ENCODE data around the gene GHDC. TPM values are rescaled to one million over a fixed set of nuclear protein-coding genes. Genes with fewer than 3 reads are reported as not detected.
"Not testable (repeated sequence)": the region's sequence is repeated elsewhere in the genome, so short reads cannot be mapped to it uniquely, and the experiment has no call there.

GHDC gene
- total RNA-seq, 1 donor from 2014 or later = 34.4 TPM

DNA sequence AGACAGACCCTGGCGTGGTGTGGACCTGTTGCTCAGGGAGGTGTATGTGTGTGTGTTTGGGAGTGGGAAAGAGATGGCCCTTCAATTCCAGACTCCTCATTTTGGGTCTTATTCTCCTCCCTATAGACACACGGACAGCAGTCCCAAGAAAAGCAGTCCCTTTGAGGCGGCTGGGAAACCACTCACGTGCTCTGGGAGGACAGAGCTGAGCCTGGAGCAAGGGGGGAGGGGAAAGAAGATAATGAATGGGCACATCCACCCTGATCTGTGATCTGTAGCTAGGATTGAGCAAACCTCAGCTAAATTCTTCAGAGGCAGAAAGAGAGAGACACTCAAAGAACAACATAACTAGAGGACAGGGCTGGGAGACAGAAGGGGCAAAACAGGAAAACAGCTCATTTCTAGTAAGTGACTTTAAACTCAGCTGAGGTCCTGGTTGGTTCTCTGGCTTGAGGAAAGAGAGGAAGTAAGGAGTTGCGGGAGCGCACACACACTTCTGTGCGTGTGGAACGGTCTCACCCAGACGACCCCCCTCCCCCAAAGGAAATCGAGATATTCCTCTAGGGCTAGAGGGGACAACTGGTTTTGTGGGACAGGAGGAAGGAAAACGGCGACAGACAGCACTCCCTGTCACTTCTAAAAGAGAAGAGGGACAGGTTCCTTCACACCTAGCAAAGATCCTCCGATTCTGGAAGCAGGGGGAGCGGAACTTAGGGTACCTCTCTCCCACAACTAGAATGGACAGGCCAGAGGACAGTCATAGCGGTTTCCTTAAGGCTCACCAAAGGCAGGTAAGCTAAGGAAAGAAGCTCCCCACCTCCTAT lies 40.2 kb downstream of the GHDC start:
- no peak for DNase-seq (ENCODE audit: low spot score)

DNA sequence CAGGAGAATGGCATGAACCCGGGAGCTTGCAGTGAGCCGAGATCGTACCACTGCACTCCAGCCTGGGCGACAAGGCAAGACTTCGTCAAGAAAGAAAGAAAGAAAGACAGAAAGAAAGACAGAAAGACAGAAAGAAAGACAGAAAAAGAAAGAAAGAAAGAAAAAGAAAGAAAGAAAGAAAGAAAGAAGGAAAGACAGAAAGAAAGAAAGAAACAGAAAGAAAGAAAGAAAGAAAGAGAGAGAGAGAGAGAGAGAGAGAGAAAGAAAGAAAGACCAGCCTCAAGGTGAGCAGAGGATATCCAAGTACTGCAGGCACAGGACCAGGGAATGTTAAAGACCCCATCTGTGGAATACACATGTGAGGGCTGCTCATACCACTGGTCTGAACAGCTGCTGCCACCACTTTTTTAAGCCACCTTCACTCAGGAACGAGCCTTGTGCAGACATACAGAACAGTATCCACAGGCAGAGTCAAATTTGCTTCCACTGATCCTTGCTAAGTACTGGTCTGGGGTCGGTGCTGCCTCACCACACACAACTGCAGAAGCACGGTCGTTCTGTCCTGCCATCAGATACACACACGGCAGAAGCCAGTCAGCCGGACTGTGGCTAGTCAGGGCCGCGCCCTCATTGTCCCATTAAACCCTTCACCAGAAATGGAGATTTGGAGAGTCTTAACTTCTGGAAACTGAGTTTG lies 47.2 kb downstream of the GHDC start:
- DNase-seq (ENCODE audit: low spot score) = no peak

DNA sequence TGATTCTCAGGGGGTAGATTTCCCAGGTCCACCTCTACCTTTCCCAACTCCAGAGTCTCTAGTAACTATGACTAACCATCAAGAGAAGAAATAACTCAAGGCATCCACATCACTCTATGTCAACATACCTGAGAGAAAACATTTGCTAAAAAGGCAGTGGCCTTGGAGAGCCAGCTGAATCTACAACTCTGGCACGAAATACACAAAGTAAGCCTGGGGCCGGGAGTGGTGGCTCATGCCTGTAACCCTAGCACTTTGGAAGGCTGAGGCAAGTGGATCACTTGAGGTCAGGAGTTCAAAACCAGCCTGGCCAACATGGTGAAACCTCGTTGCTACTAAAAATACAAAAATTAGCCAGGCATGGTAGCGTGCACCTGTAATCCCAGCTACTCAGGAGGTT lies 51.2 kb downstream of the GHDC start:
- DNase-seq (ENCODE audit: low spot score) = not testable (repeated sequence)

DNA sequence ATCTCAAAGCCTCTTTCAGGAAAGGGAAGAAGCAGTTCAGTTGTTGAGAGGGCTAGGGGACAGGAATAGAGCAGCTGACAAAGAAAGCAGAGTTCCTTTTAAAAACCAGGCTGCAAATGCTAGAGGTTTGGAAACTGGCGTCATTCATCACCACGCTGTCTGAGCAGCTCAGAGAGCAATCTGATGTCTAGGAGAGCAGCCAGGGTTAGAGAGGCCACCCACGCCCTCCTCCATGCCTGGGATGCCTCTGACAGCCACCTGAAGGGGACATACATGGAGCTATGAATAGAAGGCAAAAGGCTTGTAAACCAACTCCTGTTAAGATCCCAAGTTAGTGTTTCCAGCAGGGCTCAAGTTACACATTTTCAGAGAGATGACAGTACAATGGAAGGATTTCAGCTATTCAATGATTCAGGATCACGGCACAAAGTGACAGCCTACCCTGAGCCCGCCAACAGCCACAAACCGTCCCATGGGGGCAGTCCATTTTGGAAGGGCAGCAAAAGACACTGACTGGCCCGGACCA lies 51.9 kb downstream of the GHDC start:
- DNase-seq (ENCODE audit: low spot score) = no peak

DNA sequence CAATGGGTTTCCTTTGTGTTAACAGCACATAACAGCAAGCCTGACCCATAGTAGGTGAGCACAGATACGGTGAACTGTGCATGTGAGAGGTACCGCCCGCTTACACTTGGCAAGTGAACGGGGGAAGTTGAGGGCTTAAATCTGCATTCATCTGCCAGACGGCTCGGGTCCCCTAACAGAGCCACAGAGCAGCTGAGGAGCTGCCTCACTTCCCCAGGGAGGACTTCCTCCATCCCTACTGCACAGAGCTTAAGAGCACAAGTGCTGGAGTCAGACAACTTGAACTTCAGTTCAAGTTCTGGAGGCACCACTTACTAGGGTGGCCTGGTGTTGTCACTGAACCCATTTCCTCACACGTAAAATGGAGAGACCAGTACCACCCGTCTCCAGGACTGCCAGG lies 52.9 kb downstream of the GHDC start:
- DNase-seq (ENCODE audit: low spot score) = no peak

DNA sequence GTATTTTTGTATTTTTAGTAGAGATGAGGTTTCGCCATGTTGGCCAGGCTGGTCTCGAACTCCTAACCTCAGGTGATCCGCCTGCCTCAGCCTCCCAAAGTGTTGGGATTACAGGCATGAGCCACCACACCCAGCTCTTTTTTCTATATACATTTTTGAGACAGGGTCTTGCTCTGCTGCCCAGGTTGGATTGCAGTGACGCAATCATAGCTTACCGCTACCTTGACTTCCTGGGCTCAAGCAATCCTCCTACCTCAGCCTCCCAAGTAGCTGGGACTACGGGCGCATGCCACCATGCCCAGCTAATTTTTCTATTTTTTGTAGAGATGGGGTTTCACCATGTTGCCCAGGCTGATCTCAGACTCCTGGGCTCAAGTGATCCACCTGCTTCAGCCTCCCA lies 53.6 kb downstream of the GHDC start:
- DNase-seq (ENCODE audit: low spot score) = not testable (repeated sequence)

Other genes with a start within 250 kb of the GHDC start
- gene CNP, start 227.7 kb downstream of the GHDC start, total RNA-seq = 65.9 TPM
- gene DNAJC7, start 177.1 kb downstream of the GHDC start, total RNA-seq = 69.8 TPM
- gene NKIRAS2, start 174.4 kb downstream of the GHDC start, total RNA-seq = 31.1 TPM
- 1.6 TPM for gene C17orf113, start 143.9 kb downstream of the GHDC start, total RNA-seq
- 0.32 TPM for gene ZNF385C, start 96.0 kb downstream of the GHDC start, total RNA-seq
- gene DHX58, start 81.8 kb downstream of the GHDC start, total RNA-seq = 26.8 TPM
- 58.4 TPM for gene KAT2A, start 73.1 kb downstream of the GHDC start, total RNA-seq
- gene HSPB9, start 71.7 kb downstream of the GHDC start, total RNA-seq = 0.29 TPM
- 150 TPM for gene RAB5C, start 39.5 kb downstream of the GHDC start, total RNA-seq
- 0.06 TPM for gene KCNH4, start 13.4 kb downstream of the GHDC start, total RNA-seq
- gene HCRT, start 9.0 kb downstream of the GHDC start, total RNA-seq = not detected
- gene STAT5B, start 81.9 kb upstream of the GHDC start, total RNA-seq = 61.7 TPM
- 30.8 TPM for gene STAT5A, start 94.0 kb upstream of the GHDC start, total RNA-seq
- gene STAT3, start 193.9 kb upstream of the GHDC start, total RNA-seq = 140 TPM
- gene CAVIN1, start 228.8 kb upstream of the GHDC start, total RNA-seq = 273 TPM

All from mucosa of gallbladder (tissue), 1 donor.